ENCODE data around the gene LSM14B. TPM values are rescaled to one million over a fixed set of nuclear protein-coding genes. Genes with fewer than 3 reads are reported as not detected.

Gene LSM14B
- total RNA-seq, 1 donor from 2014 or later = 27.6 TPM

DNA sequence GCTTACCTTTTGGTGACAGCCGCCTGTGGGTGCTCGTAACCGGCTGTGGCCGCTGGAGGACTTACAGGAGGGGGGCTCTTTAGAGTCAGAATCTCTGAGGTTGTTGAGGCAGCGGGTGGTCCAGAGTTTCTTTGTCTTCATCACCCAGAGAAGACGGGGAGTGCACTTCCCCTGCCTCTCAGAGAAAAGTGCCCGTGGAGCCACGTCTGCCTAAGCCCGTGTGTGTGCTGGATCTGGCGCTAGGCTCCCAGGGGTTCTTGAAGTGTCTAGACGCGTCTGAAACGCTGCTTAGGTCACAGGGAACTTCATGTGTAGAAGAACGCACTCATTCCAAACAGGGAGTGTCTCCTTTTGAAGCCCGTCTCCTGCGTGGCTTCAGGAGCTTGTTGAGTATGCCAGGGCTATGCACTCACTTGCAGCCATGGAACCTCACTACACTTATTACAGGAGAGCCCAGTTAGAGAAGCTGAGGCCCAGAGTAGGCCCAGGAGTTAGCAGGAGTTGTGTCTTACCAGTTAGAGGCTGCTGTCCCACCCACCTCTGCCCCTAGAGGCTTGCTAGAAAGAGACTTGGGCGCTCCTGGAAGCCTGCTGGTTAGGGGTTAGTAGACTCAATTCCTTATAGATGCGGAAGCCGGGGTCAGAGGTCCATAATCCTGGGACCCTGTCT, 1.3 kb downstream of the LSM14B start:
- no peaks in the 10 kb centered on the region for H3K9me3 ChIP-seq
- no peaks in the 10 kb centered on the region for H3K27me3 ChIP-seq
- H3K4me3 ChIP-seq = peak overlapping the region; percentile 70 to 84
- peaks cover 29 to 35% of the 10 kb centered on the region in 2 donors for H3K36me3 ChIP-seq
- intact Hi-C loops (cut with DNase I) = loop anchor here (2.0 to 5.0 kb wide), 3 partner anchors 59 to 1149 kb away; partner anchors contain the start of genes ARFGAP1 and MTG2
- DNase-seq (ENCODE audit: low spot score in 2 of 2) = no peak
- H3K4me1 ChIP-seq = peaks cover 0 to 26% of the 10 kb centered on the region in 2 donors
- peak overlapping the region; percentile 71 to 98 for H3K27ac ChIP-seq
- TF ChIP-seq, protein P1, sequence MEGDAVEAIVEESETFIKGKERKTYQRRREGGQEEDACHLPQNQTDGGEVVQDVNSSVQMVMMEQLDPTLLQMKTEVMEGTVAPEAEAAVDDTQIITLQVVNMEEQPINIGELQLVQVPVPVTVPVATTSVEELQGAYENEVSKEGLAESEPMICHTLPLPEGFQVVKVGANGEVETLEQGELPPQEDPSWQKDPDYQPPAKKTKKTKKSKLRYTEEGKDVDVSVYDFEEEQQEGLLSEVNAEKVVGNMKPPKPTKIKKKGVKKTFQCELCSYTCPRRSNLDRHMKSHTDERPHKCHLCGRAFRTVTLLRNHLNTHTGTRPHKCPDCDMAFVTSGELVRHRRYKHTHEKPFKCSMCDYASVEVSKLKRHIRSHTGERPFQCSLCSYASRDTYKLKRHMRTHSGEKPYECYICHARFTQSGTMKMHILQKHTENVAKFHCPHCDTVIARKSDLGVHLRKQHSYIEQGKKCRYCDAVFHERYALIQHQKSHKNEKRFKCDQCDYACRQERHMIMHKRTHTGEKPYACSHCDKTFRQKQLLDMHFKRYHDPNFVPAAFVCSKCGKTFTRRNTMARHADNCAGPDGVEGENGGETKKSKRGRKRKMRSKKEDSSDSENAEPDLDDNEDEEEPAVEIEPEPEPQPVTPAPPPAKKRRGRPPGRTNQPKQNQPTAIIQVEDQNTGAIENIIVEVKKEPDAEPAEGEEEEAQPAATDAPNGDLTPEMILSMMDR (IDR thresholded peaks at IDR 0.05) = no peak

- H3K27me3 ChIP-seq = no peaks in the 10 kb centered on the region
- intact Hi-C loops (cut with DNase I) = no loop called here
- no peak for DNase-seq (ENCODE audit: low spot score in 2 of 2)
Observed at GRCh38 chr20:62126141-62126540, 3.9 kb downstream of the LSM14B start.

GRCh38 chr20:62127799-62128198, 5.5 kb downstream of the LSM14B start:
- H3K4me3 ChIP-seq = no peak overlapping the region
- no peaks in the 10 kb centered on the region for H3K9me3 ChIP-seq
- no peak overlapping the region for H3K27ac ChIP-seq
- no peaks in the 10 kb centered on the region for H3K27me3 ChIP-seq
- intact Hi-C loops (cut with DNase I) = no loop called here
- no peak for DNase-seq (ENCODE audit: low spot score in 2 of 2)
- peaks cover 63 to 77% of the 10 kb centered on the region in 2 donors for H3K36me3 ChIP-seq
- TF ChIP-seq, protein P1 (IDR thresholded peaks at IDR 0.05) = no peak
- H3K4me1 ChIP-seq = peaks cover 0 to 11% of the 10 kb centered on the region in 2 donors

More at GRCh38 chr20:62126141-62126540, 3.9 kb downstream of the LSM14B start:
- Histone ChIP-seq H3K4me3 (no peak overlapping the region), H3K36me3 (peaks cover 55 to 60% of the 10 kb centered on the region in 2 donors), H3K27ac (no peak overlapping the region), H3K9me3 (no peaks in the 10 kb centered on the region), H3K4me1 (peaks cover 0 to 11% of the 10 kb centered on the region in 2 donors)
- TF ChIP-seq, protein P1 (IDR thresholded peaks at IDR 0.05) = no peak

- intact Hi-C loops (cut with DNase I) = no loop called here
- Histone ChIP-seq H3K27ac (no peak overlapping the region), H3K36me3 (peaks cover 63 to 83% of the 10 kb centered on the region in 2 donors), H3K27me3 (no peaks in the 10 kb centered on the region), H3K4me1 (peaks cover 0 to 8% of the 10 kb centered on the region in 2 donors), H3K9me3 (no peaks in the 10 kb centered on the region), H3K4me3 (no peak overlapping the region)
- TF ChIP-seq, protein P1 (IDR thresholded peaks at IDR 0.05) = no peak
- no peak for DNase-seq (ENCODE audit: low spot score in 2 of 2)
Observed at GRCh38 chr20:62128502-62128901, 6.2 kb downstream of the LSM14B start.

DNA sequence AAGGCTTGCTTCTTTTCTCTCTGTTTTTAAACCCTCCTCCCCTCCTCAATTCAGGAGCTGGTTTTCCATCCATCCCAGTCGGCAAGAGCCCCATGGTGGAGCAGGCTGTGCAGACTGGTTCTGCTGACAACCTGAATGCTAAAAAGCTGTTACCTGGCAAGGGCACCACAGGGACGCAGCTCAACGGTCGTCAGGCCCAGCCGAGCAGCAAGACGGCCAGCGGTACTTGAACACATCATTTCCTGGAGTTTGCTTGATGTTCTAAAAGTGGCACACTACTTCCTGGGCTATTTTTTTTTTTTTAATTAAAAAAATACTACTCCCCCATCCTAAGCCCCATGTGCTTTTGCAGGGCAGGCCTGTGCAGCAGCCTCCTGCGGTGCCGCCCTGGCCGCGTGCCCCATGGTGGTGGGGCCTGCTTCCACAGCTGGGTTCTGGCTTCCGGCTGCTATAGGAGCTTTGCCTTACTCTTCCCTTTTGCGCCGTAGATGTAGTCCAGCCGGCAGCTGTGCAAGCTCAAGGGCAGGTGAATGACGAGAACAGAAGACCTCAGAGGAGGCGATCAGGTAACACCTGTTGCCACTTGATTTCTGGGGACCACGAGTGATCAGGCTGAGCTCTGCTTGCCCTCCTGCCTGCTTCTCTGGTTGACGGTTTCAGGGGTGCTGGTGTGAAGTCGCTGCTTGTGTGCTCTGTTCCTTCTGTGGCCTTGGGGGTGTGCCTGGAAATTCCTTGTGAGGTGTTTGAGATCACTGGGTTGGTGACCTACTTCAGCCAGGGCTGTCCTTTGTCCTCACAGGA, 7.7 kb downstream of the LSM14B start:
- peaks cover 65 to 95% of the 10 kb centered on the region in 2 donors for H3K36me3 ChIP-seq
- H3K27ac ChIP-seq = no peak overlapping the region
- H3K4me3 ChIP-seq = no peak overlapping the region
- no peaks in the 10 kb centered on the region for H3K4me1 ChIP-seq
- intact Hi-C loops (cut with DNase I) = no loop called here
- no peaks in the 10 kb centered on the region for H3K9me3 ChIP-seq
- TF ChIP-seq, protein P1 (IDR thresholded peaks at IDR 0.05) = no peak
- no peaks in the 10 kb centered on the region for H3K27me3 ChIP-seq
- DNase-seq (ENCODE audit: low spot score in 2 of 2) = no peak
